Smooth muscle cell (in vitro differentiated cells): ENCODE measurements around the gene CCDC18. TPM values are rescaled to one million over a fixed set of nuclear protein-coding genes. Genes with fewer than 3 reads are reported as not detected.

Experiments
- DNase-seq: peaks from one replicate; lab custom pipeline; 2025; ENCODE audit not compliant: unreplicated experiment; lab: John Stamatoyannopoulos, UW
- H2AFZ ChIP-seq: fragments of 200-600 bp; sonication (generic); 2 replicates; pipeline ENCODE4 v1.6.0; 2016; ENCODE audit warnings: antibody characterized with exemption, low read depth, mild to moderate bottlenecking
- H3F3A ChIP-seq: fragments of 200-600 bp; sonication (generic); 2 replicates; pipeline ENCODE4 v1.6.0; 2017; ENCODE audit warnings: antibody characterized with exemption, low read depth
- H3K27ac ChIP-seq: fragments of 200-600 bp; sonication (generic); 2 replicates; pipeline ENCODE4 v1.5.1; 2016; ENCODE audit warnings: low read depth, mild to moderate bottlenecking
- H3K27me3 ChIP-seq: fragments of 200-600 bp; sonication (generic); 2 replicates; pipeline ENCODE4 v1.6.1; 2016; ENCODE audit warnings: low read depth, mild to moderate bottlenecking
- H3K36me3 ChIP-seq: fragments of 200-600 bp; sonication (generic); 2 replicates; pipeline ENCODE4 v1.5.1; 2016; ENCODE audit warnings: low read depth
- H3K4me1 ChIP-seq: fragments of 200-600 bp; sonication (generic); 2 replicates; pipeline ENCODE4 v1.5.1; 2016; ENCODE audit warnings: low read depth
- H3K4me2 ChIP-seq: fragments of 200-600 bp; sonication (generic); 2 replicates; pipeline ENCODE4 v1.6.0; 2016; ENCODE audit warnings: mild to moderate bottlenecking
- H3K4me3 ChIP-seq: fragments of 200-600 bp; sonication (generic); 2 replicates; pipeline ENCODE4 v1.5.1; 2016; ENCODE audit warnings: mild to moderate bottlenecking
- H3K79me2 ChIP-seq: fragments of 200-600 bp; sonication (generic); 2 replicates; pipeline ENCODE4 v1.6.0; 2016; ENCODE audit warnings: low read depth, mild to moderate bottlenecking
- H3K9ac ChIP-seq: fragments of 200-600 bp; sonication (generic); 2 replicates; pipeline ENCODE4 v1.6.0; 2016; ENCODE audit warnings: low read depth
- H3K9me3 ChIP-seq: fragments of 200-600 bp; sonication (generic); replicated peaks from 2 replicates; pipeline ENCODE4 v1.5.1; 2016; ENCODE audit warnings: low read depth
- H4K20me1 ChIP-seq: fragments of 200-600 bp; sonication (generic); 2 replicates; pipeline ENCODE4 v1.6.0; 2016; ENCODE audit warnings: low read depth
- CTCF ChIP-seq: fragments of 200-600 bp; sonication (generic); IDR thresholded peaks from 2 replicates; pipeline ENCODE4 v1.5.1; 2017; ENCODE audit warnings: borderline replicate concordance, mild to moderate bottlenecking, antibody characterized with exemption; ENCODE audit not compliant: insufficient read depth, poor library complexity, severe bottlenecking
- WGBS: methylation state at CpG from one replicate; pipeline ENCODE4 v1.1.7; 2016; ENCODE audit warnings: low lambda C conversion rate; 5-methylcytosine and 5-hydroxymethylcytosine counted together
- polyA plus RNA-seq: library from polyadenylated mRNA; unstranded; fragments of >200 nt; fragmentation: Nextera tagmentation; extraction: Ambion mirVana; gene quantifications from 2 replicates; pipeline ENCODE4 v1.2.1, GENCODE V29; 2016
- total RNA-seq: library from RNA; depleted of rRNA; stranded (reverse); fragments of >200 nt; gene quantifications from 2 replicates; pipeline ENCODE4 v1.2.3, GENCODE V29; 2014

CCDC18 gene
- total and polyA plus RNA-seq, 2 experiments from 2014 or later, result 2.0 to 2.8 TPM

GRCh38 chr1:93306920-93307319 lies 126.4 kb downstream of the CCDC18 start:
- H3K4me2 ChIP-seq, result no peak overlapping the region
- H2AFZ ChIP-seq, result no peak overlapping the region
- H3K9me3 ChIP-seq, result no peaks in the 10 kb centered on the region
- no peaks in the 10 kb centered on the region for H4K20me1 ChIP-seq
- H3F3A ChIP-seq, result peaks cover 5% of the 10 kb centered on the region
- H3K79me2 ChIP-seq, result no peaks in the 10 kb centered on the region
- H3K27ac ChIP-seq, result no peak overlapping the region
- no peak overlapping the region for H3K4me3 ChIP-seq
- no peaks in the 10 kb centered on the region for H3K27me3 ChIP-seq
- TF ChIP-seq CTCF, result no peak
- H3K4me1 ChIP-seq, result no peaks in the 10 kb centered on the region
- H3K9ac ChIP-seq, result no peak overlapping the region
- peaks cover 3% of the 10 kb centered on the region for H3K36me3 ChIP-seq
- DNase-seq, result no peak

GRCh38 chr1:93313026-93313425 lies 132.5 kb downstream of the CCDC18 start:
- H3K4me2 ChIP-seq, result no peak overlapping the region
- no peaks in the 10 kb centered on the region for H3K4me1 ChIP-seq
- H3K9me3 ChIP-seq, result no peaks in the 10 kb centered on the region
- H3K79me2 ChIP-seq, result no peaks in the 10 kb centered on the region
- H4K20me1 ChIP-seq, result no peaks in the 10 kb centered on the region
- H3K4me3 ChIP-seq, result no peak overlapping the region
- H3K27ac ChIP-seq, result no peak overlapping the region
- no peaks in the 10 kb centered on the region for H3F3A ChIP-seq
- no peak for TF ChIP-seq CTCF
- H2AFZ ChIP-seq, result no peak overlapping the region
- H3K36me3 ChIP-seq, result peaks cover 3% of the 10 kb centered on the region
- no peak overlapping the region for H3K9ac ChIP-seq
- DNase-seq, result no peak
- no peaks in the 10 kb centered on the region for H3K27me3 ChIP-seq
- WGBS, result 81% methylated on average over 4 of the region's 4 CpGs

- TF ChIP-seq CTCF, result no peak
- Histone ChIP-seq H3K27me3 (no peaks in the 10 kb centered on the region), H3K9ac (no peak overlapping the region), H3K4me3 (no peak overlapping the region), H3F3A (no peaks in the 10 kb centered on the region), H4K20me1 (no peaks in the 10 kb centered on the region), H3K9me3 (no peaks in the 10 kb centered on the region), H3K27ac (no peak overlapping the region), H3K79me2 (no peaks in the 10 kb centered on the region), H3K4me2 (no peak overlapping the region), H2AFZ (no peak overlapping the region), H3K4me1 (no peaks in the 10 kb centered on the region), H3K36me3 (no peaks in the 10 kb centered on the region)
- no peak for DNase-seq
- WGBS, result 90% methylated on average over 2 of the region's 2 CpGs
Observed at GRCh38 chr1:93317207-93317606, 136.7 kb downstream of the CCDC18 start.

- H3K27ac ChIP-seq, result no peak overlapping the region
- DNase-seq, result no peak
- H3K4me2 ChIP-seq, result no peak overlapping the region
- no peak overlapping the region for H3K4me3 ChIP-seq
- no peak overlapping the region for H2AFZ ChIP-seq
- H3K27me3 ChIP-seq, result no peaks in the 10 kb centered on the region
- H3K36me3 ChIP-seq, result no peaks in the 10 kb centered on the region
- no peak for TF ChIP-seq CTCF
- H3K79me2 ChIP-seq, result no peaks in the 10 kb centered on the region
- H3K4me1 ChIP-seq, result peaks cover 2% of the 10 kb centered on the region
- no peak overlapping the region for H3K9ac ChIP-seq
- WGBS, result over 99% methylated on average over 2 of the region's 2 CpGs
- H3F3A ChIP-seq, result no peaks in the 10 kb centered on the region
- H4K20me1 ChIP-seq, result no peaks in the 10 kb centered on the region
- H3K9me3 ChIP-seq, result no peaks in the 10 kb centered on the region
Observed at GRCh38 chr1:93317943-93318342, 137.4 kb downstream of the CCDC18 start.
